ENCODE data around the gene NRAP.

DNA sequence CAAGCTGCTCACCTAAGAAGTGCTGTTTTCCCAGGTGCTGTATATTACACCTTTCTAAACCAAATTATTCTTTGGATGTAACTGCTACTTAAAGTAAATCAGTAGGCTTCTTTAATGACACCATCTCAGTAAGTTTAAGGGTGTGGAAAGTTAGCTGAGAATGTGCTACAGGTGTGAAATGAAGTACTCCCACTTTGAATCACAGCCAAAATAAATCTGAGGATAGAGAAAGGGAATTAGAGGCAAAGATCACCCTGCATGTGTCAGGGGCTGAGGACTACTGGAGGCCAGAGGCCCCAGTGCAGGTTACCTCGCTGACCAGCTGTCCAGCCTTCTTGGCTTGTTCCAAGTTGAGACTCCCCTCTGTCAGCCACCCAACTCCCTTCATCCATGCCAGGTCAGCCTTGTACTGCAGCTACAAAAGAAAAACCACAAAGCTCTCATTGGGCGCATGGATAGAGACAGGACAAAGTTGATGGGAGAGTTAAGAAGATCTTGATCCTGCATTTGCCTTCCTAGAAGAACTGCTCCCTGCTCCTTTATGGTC, 35.2 kb downstream of the NRAP start:
- TF ChIP-seq EGR1 (IDR thresholded peaks at IDR 0.05; ENCODE audit: borderline replicate concordance in 1 of 2, low read depth in 2 of 2, low read length in 2 of 2) (no peak), EP300 (IDR thresholded peaks at IDR 0.05; ENCODE audit: borderline replicate concordance in 1 of 2, control insufficient read depth in 1 of 2, low read depth in 2 of 2, low read length in 2 of 2) (no peak), RB1 (IDR thresholded peaks at IDR 0.05; ENCODE audit: borderline replicate concordance) (no peak), POLR2A (IDR thresholded peaks at IDR 0.05; ENCODE audit: low read depth, low read length) (no peak)
- TF ChIP-seq, protein P1, sequence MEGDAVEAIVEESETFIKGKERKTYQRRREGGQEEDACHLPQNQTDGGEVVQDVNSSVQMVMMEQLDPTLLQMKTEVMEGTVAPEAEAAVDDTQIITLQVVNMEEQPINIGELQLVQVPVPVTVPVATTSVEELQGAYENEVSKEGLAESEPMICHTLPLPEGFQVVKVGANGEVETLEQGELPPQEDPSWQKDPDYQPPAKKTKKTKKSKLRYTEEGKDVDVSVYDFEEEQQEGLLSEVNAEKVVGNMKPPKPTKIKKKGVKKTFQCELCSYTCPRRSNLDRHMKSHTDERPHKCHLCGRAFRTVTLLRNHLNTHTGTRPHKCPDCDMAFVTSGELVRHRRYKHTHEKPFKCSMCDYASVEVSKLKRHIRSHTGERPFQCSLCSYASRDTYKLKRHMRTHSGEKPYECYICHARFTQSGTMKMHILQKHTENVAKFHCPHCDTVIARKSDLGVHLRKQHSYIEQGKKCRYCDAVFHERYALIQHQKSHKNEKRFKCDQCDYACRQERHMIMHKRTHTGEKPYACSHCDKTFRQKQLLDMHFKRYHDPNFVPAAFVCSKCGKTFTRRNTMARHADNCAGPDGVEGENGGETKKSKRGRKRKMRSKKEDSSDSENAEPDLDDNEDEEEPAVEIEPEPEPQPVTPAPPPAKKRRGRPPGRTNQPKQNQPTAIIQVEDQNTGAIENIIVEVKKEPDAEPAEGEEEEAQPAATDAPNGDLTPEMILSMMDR (IDR thresholded peaks at IDR 0.05 in 2 of 3, conservative IDR thresholded peaks at IDR 0.05 in 1 of 3; ENCODE audit: control insufficient read depth in 2 of 3, extremely low read depth in 1 of 3, insufficient read depth in 1 of 3, low read depth in 3 of 3, low read length in 3 of 3) = no peak

Data from GM12878 (cell line).